Endothelial cell of umbilical vein (primary cell): ENCODE data around the gene USP31. TPM values are rescaled to one million over a fixed set of nuclear protein-coding genes. Genes with fewer than 3 reads are reported as not detected.

Source experiments
- BruUV-seq: library from RNA; stranded (reverse); fragments of 400-500 nt; replicated peaks from 2 replicates; lab custom pipeline; 2021; lab: Mats Ljungman, UMichigan
- CTCF ChIA-PET: fragments of 300-600, 350-600 bp; sonication (Branson Sonifier 250); formaldehyde crosslinking; loops from one replicate; lab custom pipeline; 2021; ENCODE audit warnings: antibody characterized with exemption, inconsistent platforms; lab: Charles Lee
- POLR2A ChIA-PET: fragments of 300-600, 350-600 bp; sonication (Branson Sonifier 250); formaldehyde crosslinking; loops from one replicate; lab custom pipeline; 2021; ENCODE audit warnings: antibody characterized with exemption, inconsistent platforms; lab: Charles Lee
- DNase-seq: peaks from one replicate; pipeline ENCODE4 v3.0.0-alpha.2; 2011; ENCODE audit warnings: low read depth, low spot score
- FAIRE-seq: peaks from 2 replicates; lab custom pipeline; 2011; peaks lifted over from hg19 to GRCh38; lab: Jason Lieb, UNC
- H2AFZ ChIP-seq: 2 replicates; pipeline ENCODE4 v1.6.0; 2012; ENCODE audit warnings: low read depth, low read length, control low read depth, inconsistent platforms
- H3K27ac ChIP-seq: 2 replicates; pipeline ENCODE4 v1.5.1; 2011; ENCODE audit warnings: low read depth, mild to moderate bottlenecking, control low read depth, low read length, moderate library complexity; ENCODE audit not compliant: insufficient read depth
- H3K27me3 ChIP-seq, 2 experiments: 2 replicates each; pipeline versions ENCODE4 v1.6.0 to v1.6.1; 2011; ENCODE audit warnings: low read length in 2 of 2, mixed read lengths in 1 of 2; ENCODE audit not compliant: control insufficient read depth in 2 of 2, insufficient read depth in 2 of 2
- H3K36me3 ChIP-seq, 2 experiments: 2 replicates in 1 of 2; 3 replicates in 1 of 2; pipeline ENCODE4 v1.5.1; 2011; ENCODE audit warnings: low read length in 2 of 2, mild to moderate bottlenecking in 1 of 2, moderate library complexity in 1 of 2; ENCODE audit not compliant: control insufficient read depth in 2 of 2, insufficient read depth in 2 of 2; ENCODE audit errors: extremely low read depth in 1 of 2
- H3K4me1 ChIP-seq: 3 replicates; pipeline ENCODE4 v1.5.1; 2011; ENCODE audit warnings: mild to moderate bottlenecking, low read length; ENCODE audit not compliant: control insufficient read depth, insufficient read depth; ENCODE audit errors: extremely low read depth
- H3K4me2 ChIP-seq: 2 replicates; pipeline ENCODE4 v1.6.1; 2011; ENCODE audit warnings: low read length, control low read depth, mixed read lengths; ENCODE audit not compliant: insufficient read depth
- H3K4me3 ChIP-seq, 3 experiments: fragments of 200-600 bp in 1 of 3; sonication (generic), shearing (Covaris generic) in 1 of 3; replicated peaks in 1 of 3; 2 replicates each; pipeline ENCODE4 v1.5.1; 2011 to 2016; ENCODE audit warnings: control low read depth in 3 of 3, low read length in 3 of 3, mild to moderate bottlenecking in 2 of 3, inconsistent platforms in 1 of 3, low read depth in 1 of 3, moderate library complexity in 1 of 3; ENCODE audit not compliant: insufficient read depth in 1 of 3
- H3K79me2 ChIP-seq: 2 replicates; pipeline ENCODE4 v1.6.0; 2012; ENCODE audit warnings: low read length, inconsistent platforms; ENCODE audit not compliant: control insufficient read depth, insufficient read depth
- H3K9ac ChIP-seq: replicated peaks from 2 replicates; pipeline ENCODE3; 2011; ENCODE audit warnings: low read length, control low read depth; ENCODE audit not compliant: insufficient read depth; ENCODE audit errors: extremely low read depth
- H3K9me1 ChIP-seq: replicated peaks from 3 replicates; pipeline ENCODE4 v1.6.0; 2011; ENCODE audit warnings: mild to moderate bottlenecking, low read length; ENCODE audit not compliant: control insufficient read depth, insufficient read depth; ENCODE audit errors: extremely low read depth
- H3K9me3 ChIP-seq: replicated peaks from 2 replicates; pipeline ENCODE4 v1.5.1; 2012; ENCODE audit warnings: low read length, inconsistent platforms; ENCODE audit not compliant: control insufficient read depth, insufficient read depth
- H4K20me1 ChIP-seq: replicated peaks from 2 replicates; pipeline ENCODE3; 2011; ENCODE audit warnings: mild to moderate bottlenecking, low read length; ENCODE audit not compliant: control insufficient read depth, insufficient read depth; ENCODE audit errors: extremely low read depth
- EZH2 ChIP-seq: IDR thresholded peaks from 2 replicates; pipeline ENCODE4 v1.6.1; 2012; ENCODE audit warnings: borderline replicate concordance, low read depth, mild to moderate bottlenecking, moderate library complexity, low read length, inconsistent platforms; ENCODE audit not compliant: severe bottlenecking
- JUN ChIP-seq: IDR thresholded peaks from 2 replicates; pipeline ENCODE4 v1.6.1; 2011; ENCODE audit warnings: borderline replicate concordance, low read depth; ENCODE audit not compliant: insufficient read length, insufficient read depth
- POLR2AphosphoS5 ChIP-seq: IDR thresholded peaks from 2 replicates; pipeline ENCODE4 v1.6.1; 2012; ENCODE audit warnings: low read depth, mild to moderate bottlenecking, control low read depth, low read length, moderate library complexity; ENCODE audit not compliant: insufficient read depth
- dilution Hi-C: fragments of 300-500 bp; cut with MboI; formaldehyde crosslinking; loops from one replicate; pipeline ENCODE4 v1.15.0; 2019; ENCODE audit warnings: low sequenced_read_pairs; ENCODE audit not compliant: extremely low pct_ligation_motif_present
- intact Hi-C: fragments of 100-400 bp; cut with micrococcal nuclease; formaldehyde crosslinking; loops from one replicate; pipeline ENCODE4 v1.10.0; 2022
- polyA plus RNA-seq, 4 experiments: library from polyadenylated mRNA; depleted of rRNA in 3 of 4; stranded (reverse) in 3 of 4; unstranded in 1 of 4; fragments of >200 nt; gene quantifications; 2 replicates each; pipeline versions ENCODE4 v1.2.1 to v1.2.3, GENCODE V29; 2011 to 2012; ENCODE audit warnings: missing spikeins in 1 of 4
- total RNA-seq: library from RNA; stranded (reverse); gene quantifications from 2 replicates; pipeline ENCODE4 v1.2.3, GENCODE V29; 2021

The USP31 gene
- total and polyA plus RNA-seq, 2 donors (not counting 3 experiments of a cell fraction or from before 2014, with no cell fraction given), result 14.5 to 42.4 TPM

- Histone ChIP-seq H3K36me3 (peaks cover 19 to 41% of the 10 kb centered on the region in 2 experiments), H3K9ac (no peak overlapping the region), H4K20me1 (no peaks in the 10 kb centered on the region), H3K4me2 (no peak overlapping the region), H3K27ac (peak overlapping the region; percentile 44), H3K79me2 (no peaks in the 10 kb centered on the region), H2AFZ (no peak overlapping the region), H3K27me3 (no peaks in the 10 kb centered on the region), H3K4me1 (peaks cover 15% of the 10 kb centered on the region), H3K9me1 (no peaks in the 10 kb centered on the region), H3K9me3 (no peaks in the 10 kb centered on the region), H3K4me3 (no peak overlapping the region)
- DNase-seq (peak; percentile 90), FAIRE-seq (peak; percentile 92)
- CTCF ChIA-PET, result interaction anchor here (0.8 to 2.0 kb wide), 10 partner anchors 10 to 365 kb away, joined by 3 to 18 read pairs (median 4); partner anchors contain the start of gene USP31
- dilution Hi-C loops (no loop called here), intact Hi-C loops (no loop called here)
- POLR2A ChIA-PET, result no interaction called here
- TF ChIP-seq POLR2AphosphoS5, result peak; percentile 17
- no peak for TF ChIP-seq EZH2
- BruUV-seq, result no TSS peak
These were observed 77.1 kb downstream of the USP31 start for GRCh38 chr16:23072084-23072599.

- peak; percentile 13 for DNase-seq
- no peaks in the 10 kb centered on the region for H3K9me1 ChIP-seq
- H3K27ac ChIP-seq, result peak overlapping the region; percentile 44
- ChIA-PET CTCF (interaction anchor here (0.8 to 2.0 kb wide), 14 partner anchors 9 to 366 kb away, joined by 3 to 18 read pairs (median 4); partner anchors contain the start of gene USP31), POLR2A (no interaction called here)
- H3K9me3 ChIP-seq, result no peaks in the 10 kb centered on the region
- H3K36me3 ChIP-seq, result peaks cover 19 to 45% of the 10 kb centered on the region in 2 experiments
- dilution Hi-C loops (no loop called here), intact Hi-C loops (no loop called here)
- H4K20me1 ChIP-seq, result no peaks in the 10 kb centered on the region
- no peak overlapping the region for H3K4me2 ChIP-seq
- BruUV-seq, result no TSS peak
- FAIRE-seq, result no peak
- peaks cover 15% of the 10 kb centered on the region for H3K4me1 ChIP-seq
- no peak overlapping the region for H2AFZ ChIP-seq
- no peaks in the 10 kb centered on the region for H3K27me3 ChIP-seq
- H3K4me3 ChIP-seq, result no peak overlapping the region
- no peak for TF ChIP-seq JUN
- H3K9ac ChIP-seq, result no peak overlapping the region
- H3K79me2 ChIP-seq, result no peaks in the 10 kb centered on the region
These were observed 77.8 kb downstream of the USP31 start for GRCh38 chr16:23071196-23072083.
